HG02870 (cell line): ENCODE data around the gene NPIPB5.
"Not testable (repeated sequence)": the region's sequence is repeated elsewhere in the genome, so short reads cannot be mapped to it uniquely, and the experiment has no call there.

ENCODE experiments used
- ATAC-seq: cut with Tn5 transposase; IDR thresholded peaks from one replicate; pipeline ENCODE4 v1.9.1; 2021; ENCODE audit warnings: mild to moderate bottlenecking, moderate library complexity; ENCODE audit not compliant: unreplicated experiment

NPIPB5 gene

GRCh38 chr16:22510591-22510990 lies at the start of gene NPIPB5:
Gene NPIPB5 (plus strand): TSS chr16:22510891. CDS start chr16:22513802, 2,911 bp downstream.
- ATAC-seq = not testable (repeated sequence)

GRCh38 chr16:22468846-22469245 lies 41.8 kb upstream of the NPIPB5 start:
- ATAC-seq = not testable (repeated sequence)

- not testable (repeated sequence) for ATAC-seq
Observed at GRCh38 chr16:22537996-22538395, 27.3 kb downstream of the NPIPB5 start.

GRCh38 chr16:22544809-22545208 lies 34.1 kb downstream of the NPIPB5 start:
- not testable (repeated sequence) for ATAC-seq

GRCh38 chr16:22546630-22547029 lies 35.9 kb downstream of the NPIPB5 start:
- not testable (repeated sequence) for ATAC-seq

- ATAC-seq = not testable (repeated sequence)
Observed at GRCh38 chr16:22547170-22547765, 36.6 kb downstream of the NPIPB5 start.

- not testable (repeated sequence) for ATAC-seq
Observed at GRCh38 chr16:22549853-22550252, 39.2 kb downstream of the NPIPB5 start.

GRCh38 chr16:22551143-22551542 lies 40.5 kb downstream of the NPIPB5 start:
- not testable (repeated sequence) for ATAC-seq

- ATAC-seq = not testable (repeated sequence)
Observed at GRCh38 chr16:22551651-22552050, 41.0 kb downstream of the NPIPB5 start.

GRCh38 chr16:22556759-22557158 lies 46.1 kb downstream of the NPIPB5 start:
- not testable (repeated sequence) for ATAC-seq
